HG02885 (cell line): ENCODE data around the gene OGA.
A peak's percentile ranks its signal among the peaks of the same experiment; 100 is the strongest.

ENCODE experiments used
- ATAC-seq: cut with Tn5 transposase; IDR thresholded peaks from one replicate; pipeline ENCODE4 v1.9.1; 2021; ENCODE audit warnings: mild to moderate bottlenecking; ENCODE audit not compliant: unreplicated experiment, poor library complexity

OGA gene

GRCh38 chr10:101818119-101818871 is at the start of gene OGA:
Gene OGA, minus strand, starts transcription at chr10:101818444. Its CDS starts 422 bp downstream, at chr10:101818022.
- peak; percentile 86 for ATAC-seq

- no peak for ATAC-seq
Measured at GRCh38 chr10:101867931-101868330, 49.7 kb upstream of the OGA start.

GRCh38 chr10:101859530-101859929 is 41.3 kb upstream of the OGA start:
- ATAC-seq, result no peak

- peak; percentile 57 for ATAC-seq
Measured at GRCh38 chr10:101858723-101859500, 40.7 kb upstream of the OGA start.

GRCh38 chr10:101857802-101858476 is 39.7 kb upstream of the OGA start:
- no peak for ATAC-seq

- ATAC-seq, result no peak
Measured at GRCh38 chr10:101856626-101857025, 38.4 kb upstream of the OGA start.

- no peak for ATAC-seq
Measured at GRCh38 chr10:101851411-101852116, 33.3 kb upstream of the OGA start.

- ATAC-seq, result no peak
Measured at GRCh38 chr10:101850749-101851148, 32.5 kb upstream of the OGA start.

GRCh38 chr10:101848894-101849351 is 30.7 kb upstream of the OGA start:
- no peak for ATAC-seq

GRCh38 chr10:101848408-101848807 is 30.2 kb upstream of the OGA start:
- ATAC-seq, result no peak

- no peak for ATAC-seq
Measured at GRCh38 chr10:101845893-101846292, 27.6 kb upstream of the OGA start.

- ATAC-seq, result peak; percentile 30
Measured at GRCh38 chr10:101843032-101844021, 25.1 kb upstream of the OGA start, which contains the start of gene KCNIP2. Gene KCNIP2, minus strand, starts transcription at chr10:101843800. Its CDS starts 232 bp downstream, at chr10:101843568.

GRCh38 chr10:101841826-101842225 is 23.6 kb upstream of the OGA start:
- ATAC-seq, result no peak

- ATAC-seq, result peak; percentile 71
Measured at GRCh38 chr10:101840741-101841453, 22.7 kb upstream of the OGA start.

GRCh38 chr10:101840102-101840684 is 21.9 kb upstream of the OGA start:
- ATAC-seq, result no peak

- ATAC-seq, result no peak
Measured at GRCh38 chr10:101839416-101840063, 21.3 kb upstream of the OGA start.

GRCh38 chr10:101839002-101839401 is 20.8 kb upstream of the OGA start:
- no peak for ATAC-seq
